OCI-LY7 (cell line): Measurements from ENCODE around the gene COBLL1.

Source experiments
- CTCF ChIP-seq: fragments of 200-600 bp; sonication (generic); conservative IDR thresholded peaks from 2 replicates; pipeline ENCODE4 v1.5.1; 2014; ENCODE audit warnings: mild to moderate bottlenecking, antibody characterized with exemption, low read length, moderate library complexity, mixed read lengths
- EZH2phosphoT487 ChIP-seq: fragments of 200-600 bp; sonication (generic); IDR thresholded peaks from 2 replicates; pipeline ENCODE4 v1.6.1; 2018; ENCODE audit warnings: low read depth, borderline replicate concordance, mild to moderate bottlenecking, mixed run types, antibody characterized with exemption, low read length, moderate library complexity, mixed read lengths

GRCh38 chr2:164756773-164757172 is 84.8 kb downstream of the COBLL1 start:
- TF ChIP-seq CTCF, result no peak
- no peak for TF ChIP-seq EZH2phosphoT487
